ENCODE results near the gene KDM6A.
"Not testable (repeated sequence)": the region's sequence is repeated elsewhere in the genome, so short reads cannot be mapped to it uniquely, and the experiment has no call there.

KDM6A gene

GRCh38 chrX:44872821-44873414, at the start of gene KDM6A:
TSS of gene KDM6A (plus strand) at chrX:44873188. CDS start at chrX:44873552, 364 bp downstream.
- DNase-seq (ENCODE audit: low spot score): peak; percentile 97

- DNase-seq (ENCODE audit: low spot score): not testable (repeated sequence)
These were observed 49.8 kb upstream of the KDM6A start for GRCh38 chrX:44823193-44823592.

DNA sequence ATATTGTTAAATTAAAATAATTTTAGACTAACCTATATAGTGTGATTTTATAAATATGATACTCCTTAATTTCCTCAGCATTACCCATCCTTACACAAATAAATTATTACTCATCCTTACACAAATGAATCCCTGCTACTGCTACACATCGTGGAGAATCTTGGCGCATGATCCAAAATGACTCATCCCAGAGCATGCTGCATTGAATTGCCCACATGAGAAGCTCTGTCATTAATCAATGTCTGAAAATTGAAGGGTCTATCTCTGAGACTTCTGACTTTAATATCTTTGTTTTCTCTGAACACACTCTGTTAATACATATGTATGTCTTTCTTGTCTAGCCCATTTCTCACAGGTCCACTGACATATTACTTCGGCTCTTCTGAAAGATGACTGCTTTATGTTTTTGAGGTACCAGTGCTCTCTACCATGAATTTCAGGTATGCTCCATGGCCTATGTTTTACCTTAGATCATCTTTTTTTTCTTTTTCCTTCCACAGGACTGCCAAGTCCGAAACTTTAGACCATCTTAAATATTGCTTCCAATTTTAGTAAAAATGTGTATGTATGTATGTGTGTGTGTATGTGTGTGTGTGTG, 44.9 kb upstream of the KDM6A start:
- DNase-seq (ENCODE audit: low spot score): no peak

GRCh38 chrX:44829832-44830231, 43.2 kb upstream of the KDM6A start:
- DNase-seq (ENCODE audit: low spot score): no peak

- no peak for DNase-seq (ENCODE audit: low spot score)
These were observed 30.3 kb upstream of the KDM6A start for GRCh38 chrX:44842550-44843317.

DNA sequence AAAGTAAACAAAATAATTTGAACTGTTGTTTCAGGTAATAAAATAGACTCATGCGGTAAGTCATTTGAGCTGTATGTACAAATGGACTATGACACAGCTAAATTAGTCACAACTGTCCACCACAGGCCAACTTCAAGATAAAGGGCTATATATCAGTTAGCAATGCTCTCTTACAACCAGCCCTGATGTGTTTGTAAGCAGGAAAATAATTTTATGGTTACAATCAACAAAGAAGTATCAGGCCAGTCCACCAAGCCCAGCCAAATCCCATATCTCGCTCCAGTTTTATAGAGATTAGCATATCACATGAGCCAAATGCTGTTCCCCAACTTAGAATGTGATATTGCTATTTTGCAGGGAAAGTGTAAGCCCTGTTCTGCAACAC, 29.7 kb upstream of the KDM6A start:
- DNase-seq (ENCODE audit: low spot score): no peak

GRCh38 chrX:44843753-44844152, 29.2 kb upstream of the KDM6A start, which contains the start of gene DUSP21:
TSS of gene DUSP21 (plus strand) at chrX:44844021. CDS start at chrX:44844133, 112 bp downstream.
- no peak for DNase-seq (ENCODE audit: low spot score)

DNA sequence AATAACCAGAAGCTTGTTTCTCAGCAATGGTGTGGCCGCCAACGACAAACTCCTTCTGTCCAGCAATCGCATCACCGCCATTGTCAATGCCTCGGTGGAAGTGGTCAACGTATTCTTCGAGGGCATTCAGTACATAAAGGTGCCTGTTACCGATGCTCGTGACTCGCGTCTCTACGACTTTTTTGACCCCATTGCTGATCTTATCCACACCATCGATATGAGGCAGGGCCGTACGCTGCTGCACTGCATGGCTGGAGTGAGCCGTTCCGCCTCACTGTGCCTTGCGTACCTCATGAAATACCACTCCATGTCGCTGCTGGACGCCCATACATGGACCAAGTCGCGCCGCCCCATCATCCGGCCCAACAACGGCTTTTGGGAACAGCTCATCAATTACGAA, 28.8 kb upstream of the KDM6A start:
- no peak for DNase-seq (ENCODE audit: low spot score)

GRCh38 chrX:44850891-44851290, 22.1 kb upstream of the KDM6A start:
- DNase-seq (ENCODE audit: low spot score): not testable (repeated sequence)

GRCh38 chrX:44871114-44871645, 1.8 kb upstream of the KDM6A start:
- no peak for DNase-seq (ENCODE audit: low spot score)

DNA sequence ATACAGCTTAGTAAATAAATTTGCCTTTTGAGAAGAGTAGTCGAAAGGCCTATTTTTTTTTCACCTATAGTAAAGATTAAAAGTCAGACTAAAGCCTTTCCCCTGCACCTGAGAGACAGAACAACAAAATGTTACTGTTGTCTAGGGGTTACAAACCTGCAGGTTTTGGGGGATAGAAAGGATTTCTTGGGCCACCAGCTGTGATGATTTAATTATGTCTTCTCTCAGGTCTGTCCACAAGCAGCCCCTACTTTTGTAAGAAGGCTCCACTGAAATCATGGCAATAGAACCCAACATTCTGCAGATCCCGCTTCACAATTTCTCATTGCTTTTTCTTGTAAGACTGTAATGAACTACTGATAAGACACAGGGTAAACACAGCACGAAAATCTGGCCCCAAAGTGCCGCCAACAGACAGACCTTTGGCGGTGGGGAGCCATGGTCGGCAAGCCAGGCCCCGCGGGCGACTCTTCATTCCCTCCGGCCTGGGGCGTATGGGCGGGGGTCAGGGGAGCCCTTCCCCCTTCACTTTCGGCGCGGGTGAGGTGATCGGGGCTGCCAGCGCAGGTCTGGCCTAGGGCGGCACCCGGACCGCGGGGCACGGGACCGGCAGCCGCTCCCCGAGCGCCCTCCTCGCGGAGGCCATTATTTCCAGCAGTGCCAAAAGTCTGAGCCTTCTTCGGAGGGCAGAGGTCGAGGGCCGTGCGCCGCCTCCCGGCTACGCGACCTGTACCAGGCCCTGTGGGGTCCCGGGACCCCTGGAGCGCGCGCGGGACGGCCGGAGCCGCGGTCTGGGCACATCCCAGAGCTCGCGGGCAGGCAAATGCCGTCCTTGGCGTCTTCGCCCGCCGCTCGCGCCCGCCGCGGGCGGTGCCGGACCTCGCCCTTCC, 812 bp upstream of the KDM6A start:
- DNase-seq (ENCODE audit: low spot score): no peak

DNA sequence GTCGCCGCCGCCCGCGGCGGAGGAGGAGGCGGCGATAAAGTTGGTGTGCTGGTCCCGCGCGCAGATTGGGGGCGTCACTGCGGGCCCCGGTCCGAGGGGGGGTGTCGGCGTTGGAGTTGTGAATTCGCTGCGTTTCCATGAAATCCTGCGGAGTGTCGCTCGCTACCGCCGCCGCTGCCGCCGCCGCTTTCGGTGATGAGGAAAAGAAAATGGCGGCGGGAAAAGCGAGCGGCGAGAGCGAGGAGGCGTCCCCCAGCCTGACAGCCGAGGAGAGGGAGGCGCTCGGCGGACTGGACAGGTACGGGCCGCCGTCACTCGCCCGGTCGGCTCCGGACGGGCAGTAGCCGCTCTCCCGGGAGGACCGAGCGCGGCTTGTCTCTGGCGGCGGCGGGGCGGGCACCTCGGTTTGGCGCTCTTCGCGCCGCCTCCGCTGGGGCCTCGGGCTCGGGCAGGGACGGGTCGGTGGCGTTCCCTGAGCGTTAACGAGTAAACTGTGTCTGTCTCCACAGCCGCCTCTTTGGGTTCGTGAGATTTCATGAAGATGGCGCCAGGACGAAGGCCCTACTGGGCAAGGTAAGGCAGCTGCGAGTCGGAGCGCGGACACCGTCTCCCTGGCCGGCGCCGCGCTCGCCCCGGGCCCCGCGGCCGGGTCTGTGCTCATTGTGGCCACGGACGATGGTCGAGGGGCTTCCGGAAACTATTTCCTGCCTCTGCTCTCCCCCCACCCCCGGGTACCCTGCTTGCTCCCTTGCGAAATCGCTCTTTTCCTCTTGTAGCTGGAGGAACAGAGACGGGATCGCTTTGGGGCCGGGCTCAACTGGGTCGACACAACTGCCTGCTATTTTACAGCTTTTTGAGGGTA, 658 bp downstream of the KDM6A start:
- peak; percentile 36 for DNase-seq (ENCODE audit: low spot score)

DNA sequence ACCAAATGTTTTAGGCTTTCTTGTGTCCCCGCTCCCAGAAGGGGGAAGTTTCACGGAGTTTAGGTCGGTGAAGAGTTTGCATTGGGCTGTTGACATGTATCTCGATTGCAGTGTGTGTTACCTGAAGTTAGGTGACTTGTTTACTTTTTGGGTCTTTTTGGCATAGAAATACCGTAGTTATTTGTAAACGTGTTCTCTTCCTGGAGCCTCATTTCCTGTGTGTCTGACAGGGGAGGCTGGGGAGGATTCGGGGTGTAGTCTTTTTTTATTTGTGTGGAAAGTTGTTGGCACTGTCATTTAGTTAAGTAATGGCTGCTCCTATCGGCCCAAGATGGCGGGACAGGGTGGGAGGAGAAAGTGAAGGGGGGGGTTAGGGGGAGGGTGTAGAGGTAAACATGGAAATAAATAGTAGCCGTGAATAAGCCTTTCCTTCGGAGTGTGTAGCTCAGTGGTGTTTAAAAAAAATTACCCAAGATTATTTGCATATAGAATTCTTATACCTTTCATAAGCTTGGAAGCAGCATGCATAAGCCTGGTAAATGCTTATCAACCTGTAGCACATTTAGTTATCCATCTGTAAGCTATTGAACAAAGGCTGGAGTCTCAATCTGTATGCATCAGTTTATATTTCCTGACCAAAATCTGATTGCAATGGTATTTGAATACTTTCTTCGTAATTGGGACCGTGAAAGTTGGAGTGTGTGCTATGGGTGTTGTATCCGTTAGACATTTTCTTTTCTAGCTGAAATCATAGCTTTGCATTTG, 1.6 kb downstream of the KDM6A start:
- DNase-seq (ENCODE audit: low spot score): peak; percentile 28

DNA sequence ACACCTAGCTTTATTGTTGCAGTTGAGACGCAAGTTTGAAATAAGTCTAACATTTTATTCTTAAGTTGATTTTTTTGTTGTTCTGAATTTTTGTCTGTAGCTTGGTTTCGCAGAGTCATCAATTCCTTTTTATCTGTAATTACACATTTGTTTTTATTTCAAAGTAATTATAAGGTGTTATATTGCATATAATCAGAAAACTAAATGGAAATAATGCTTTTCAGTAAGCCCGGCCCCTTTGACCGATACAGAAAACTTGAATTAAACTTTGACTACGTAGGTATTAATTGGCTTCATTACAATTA, 2.1 kb downstream of the KDM6A start:
- no peak for DNase-seq (ENCODE audit: low spot score)

- no peak for DNase-seq (ENCODE audit: low spot score)
These were observed 3.1 kb downstream of the KDM6A start for GRCh38 chrX:44876086-44876485.

DNA sequence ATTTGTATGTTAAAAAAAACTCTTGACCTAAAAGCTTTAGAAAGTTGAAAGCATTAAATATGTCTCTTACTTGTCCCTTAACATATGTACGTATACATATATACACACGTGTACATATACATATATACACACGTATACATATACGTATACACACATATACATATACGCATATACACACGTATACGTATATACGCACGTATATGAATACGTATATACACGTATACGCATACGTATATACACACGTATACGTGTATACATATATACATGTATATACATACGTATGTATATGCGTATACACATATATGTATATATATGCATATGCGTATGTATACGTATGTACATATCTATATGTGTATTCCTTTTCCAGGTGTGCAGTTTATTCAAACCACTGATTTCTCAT, 3.8 kb downstream of the KDM6A start:
- DNase-seq (ENCODE audit: low spot score): no peak

DNA sequence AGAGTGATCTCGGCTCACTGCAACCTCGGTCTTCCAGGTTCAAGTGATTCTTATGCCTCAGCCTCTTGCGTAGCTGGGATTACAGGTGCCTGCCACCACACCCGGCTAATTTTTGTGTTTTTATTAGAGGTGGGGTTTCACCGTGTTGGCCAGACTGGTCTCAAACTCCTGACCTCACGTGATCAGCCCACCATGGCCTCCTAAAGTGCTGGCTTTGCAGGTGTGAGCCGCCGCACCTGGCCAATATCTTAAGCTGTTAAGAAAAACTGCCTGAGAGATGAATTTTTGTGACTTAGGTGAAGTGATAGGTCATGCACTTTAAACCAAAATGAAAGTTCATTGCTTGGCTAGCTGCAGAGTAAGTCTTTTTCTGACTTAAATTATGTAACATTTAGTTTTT, 5.8 kb downstream of the KDM6A start:
- DNase-seq (ENCODE audit: low spot score): no peak

GRCh38 chrX:44881549-44881948, 8.6 kb downstream of the KDM6A start:
- no peak for DNase-seq (ENCODE audit: low spot score)

- no peak for DNase-seq (ENCODE audit: low spot score)
These were observed 9.6 kb downstream of the KDM6A start for GRCh38 chrX:44882635-44883034.

DNA sequence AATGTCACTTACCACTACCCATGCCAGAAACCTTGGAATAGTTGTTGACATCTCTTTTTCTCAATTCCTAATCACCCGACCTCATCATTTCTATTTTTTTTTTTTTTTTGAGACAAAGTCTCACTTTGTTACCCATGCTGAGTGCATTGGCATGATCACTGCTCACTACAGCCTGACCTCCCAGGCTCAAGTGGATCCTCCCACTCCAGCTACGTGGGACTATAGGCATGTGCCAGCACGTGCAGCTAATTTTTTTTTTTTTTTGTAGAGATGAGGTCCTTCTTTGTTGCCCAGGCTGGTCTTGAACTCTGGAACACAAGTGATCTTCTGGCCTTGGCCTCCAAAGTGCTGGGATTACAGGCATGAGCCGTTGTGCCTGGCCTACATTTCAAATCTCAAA, 12.0 kb downstream of the KDM6A start:
- no peak for DNase-seq (ENCODE audit: low spot score)

DNA sequence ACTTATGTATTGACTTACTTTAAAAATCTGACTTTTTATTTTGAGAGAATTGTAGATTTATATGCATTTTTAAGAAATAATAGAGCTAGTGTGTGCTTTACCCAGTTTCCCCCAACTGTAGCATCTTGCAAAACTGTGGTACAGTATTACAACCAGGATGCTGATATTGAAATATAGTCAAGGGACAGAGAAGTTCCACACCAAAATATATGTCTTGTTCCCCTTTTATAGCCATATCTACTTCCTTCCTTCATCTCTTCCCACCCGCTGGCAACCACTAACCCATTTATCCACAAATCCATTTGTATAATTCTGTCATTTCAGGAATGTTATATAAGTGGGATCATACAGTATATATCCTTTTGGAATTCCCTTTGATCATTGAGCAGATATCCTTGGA, 16.8 kb downstream of the KDM6A start:
- DNase-seq (ENCODE audit: low spot score): no peak

Measured in CD4-positive, alpha-beta T cell treated with Interleukin-15 for 4 hours (primary cell).